Tibial nerve (tissue), 4 donors: ENCODE data around the gene RIN3.

Experiments used
- EP300 ChIP-seq, 2 donors: sonication (generic); formaldehyde crosslinking; IDR thresholded peaks; one replicate each; pipeline ENCODE4 v1.6.1; 2017; ENCODE audit warnings: antibody characterized with exemption in 2 of 2, mild to moderate bottlenecking in 1 of 2
- POLR2A ChIP-seq, 2 donors: fragments of 450-650 bp; IDR thresholded peaks; one replicate each; pipeline ENCODE4 v1.6.1; 2017; ENCODE audit warnings: antibody characterized with exemption in 2 of 2, mild to moderate bottlenecking in 2 of 2, moderate library complexity in 2 of 2
- TF ChIP-seq, protein P1 (sequence below), 5 experiments: fragments of 200-600 bp in 3 of 5; fragments of 450-650 bp in 2 of 5; sonication (generic) in 3 of 5; IDR thresholded peaks; one replicate each; pipeline ENCODE4 v1.5.1; 2016 to 2019; ENCODE audit warnings: antibody characterized with exemption in 5 of 5, mild to moderate bottlenecking in 3 of 5, moderate library complexity in 2 of 5

DNA sequence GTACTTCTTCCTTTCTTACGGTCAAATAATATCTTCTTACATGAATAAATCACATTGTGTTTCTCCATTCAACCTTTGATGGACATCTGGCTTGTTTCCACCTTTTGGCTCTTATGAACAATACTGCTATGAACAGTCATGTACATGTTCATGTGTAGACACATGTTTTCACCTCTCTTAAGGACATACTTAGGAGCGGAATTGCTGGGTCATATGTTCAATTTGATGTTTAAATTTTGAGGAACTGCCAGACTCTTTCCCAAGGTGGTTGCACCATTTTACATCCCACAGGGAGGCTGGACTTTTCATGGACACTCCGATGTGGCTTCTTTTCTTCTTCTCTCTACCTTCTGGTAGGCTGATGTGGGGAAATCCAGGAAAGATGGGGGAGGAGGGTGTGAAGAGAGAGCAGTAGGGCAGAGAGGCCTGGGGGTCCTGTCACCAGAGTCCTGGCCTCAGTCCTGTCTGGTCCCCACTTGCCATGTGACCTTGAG lies 218.1 kb downstream of the RIN3 start:
- TF ChIP-seq, protein P1, sequence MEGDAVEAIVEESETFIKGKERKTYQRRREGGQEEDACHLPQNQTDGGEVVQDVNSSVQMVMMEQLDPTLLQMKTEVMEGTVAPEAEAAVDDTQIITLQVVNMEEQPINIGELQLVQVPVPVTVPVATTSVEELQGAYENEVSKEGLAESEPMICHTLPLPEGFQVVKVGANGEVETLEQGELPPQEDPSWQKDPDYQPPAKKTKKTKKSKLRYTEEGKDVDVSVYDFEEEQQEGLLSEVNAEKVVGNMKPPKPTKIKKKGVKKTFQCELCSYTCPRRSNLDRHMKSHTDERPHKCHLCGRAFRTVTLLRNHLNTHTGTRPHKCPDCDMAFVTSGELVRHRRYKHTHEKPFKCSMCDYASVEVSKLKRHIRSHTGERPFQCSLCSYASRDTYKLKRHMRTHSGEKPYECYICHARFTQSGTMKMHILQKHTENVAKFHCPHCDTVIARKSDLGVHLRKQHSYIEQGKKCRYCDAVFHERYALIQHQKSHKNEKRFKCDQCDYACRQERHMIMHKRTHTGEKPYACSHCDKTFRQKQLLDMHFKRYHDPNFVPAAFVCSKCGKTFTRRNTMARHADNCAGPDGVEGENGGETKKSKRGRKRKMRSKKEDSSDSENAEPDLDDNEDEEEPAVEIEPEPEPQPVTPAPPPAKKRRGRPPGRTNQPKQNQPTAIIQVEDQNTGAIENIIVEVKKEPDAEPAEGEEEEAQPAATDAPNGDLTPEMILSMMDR (IDR thresholded peaks at IDR 0.05) = no peak
- TF ChIP-seq EP300 (IDR thresholded peaks at IDR 0.05) = no peak
- no peak for TF ChIP-seq POLR2A (IDR thresholded peaks at IDR 0.05)
